Measurements from ENCODE around the gene KLHL5.

DNA sequence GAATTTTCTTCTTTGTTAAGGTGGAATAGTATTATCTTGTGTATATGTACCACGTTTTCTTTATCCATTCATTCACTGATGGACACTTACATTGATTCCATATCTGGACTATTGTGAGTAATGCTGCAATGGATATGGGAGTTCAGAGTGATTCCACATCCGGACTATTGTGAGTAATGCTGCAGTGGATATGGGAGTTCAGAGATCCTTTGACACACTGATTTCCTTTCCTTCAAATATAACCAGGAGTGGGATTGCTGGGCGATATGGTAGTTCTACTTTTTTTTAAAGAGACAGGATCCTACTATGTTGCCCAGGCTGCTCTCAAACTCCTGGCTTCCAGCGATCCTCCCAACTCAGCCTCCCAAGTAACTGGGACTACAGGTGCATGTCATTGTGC is 41.9 kb upstream of the KLHL5 start:
- TF ChIP-seq EZH2 (IDR thresholded peaks at IDR 0.05) (no peak), POLR2AphosphoS5 (IDR thresholded peaks at IDR 0.05; ENCODE audit: borderline replicate concordance, low read depth, low read length) (no peak)
